ENCODE measurements around the gene TRPM7. TPM values are rescaled to one million over a fixed set of nuclear protein-coding genes. Genes with fewer than 3 reads are reported as not detected.

TRPM7 gene
- total RNA-seq, 1 experiment from 2014 or later, result 8.8 TPM

- DNase-seq (ENCODE audit: low read depth), result no peak
- in situ Hi-C loops (cut with HindIII; ENCODE audit: low pct_unique_long_range_greater_than_20kb, low sequenced_read_pairs), result no loop called here
Measured at GRCh38 chr15:50531163-50531562, 155.4 kb downstream of the TRPM7 start.

GRCh38 chr15:50523851-50524251 is 162.7 kb downstream of the TRPM7 start:
- in situ Hi-C loops (cut with HindIII; ENCODE audit: low pct_unique_long_range_greater_than_20kb, low sequenced_read_pairs), result no loop called here
- DNase-seq (ENCODE audit: low read depth), result no peak

- in situ Hi-C loops (cut with HindIII; ENCODE audit: low pct_unique_long_range_greater_than_20kb, low sequenced_read_pairs), result no loop called here
- DNase-seq (ENCODE audit: low read depth), result no peak
Measured at GRCh38 chr15:50519740-50520425, 166.7 kb downstream of the TRPM7 start.

- in situ Hi-C loops (cut with HindIII; ENCODE audit: low pct_unique_long_range_greater_than_20kb, low sequenced_read_pairs), result no loop called here
- no peak for DNase-seq (ENCODE audit: low read depth)
Measured at GRCh38 chr15:50513001-50513400, 173.6 kb downstream of the TRPM7 start.

Other genes with a start within 250 kb of the TRPM7 start
- not detected in 2 replicates for gene USP50, start 140.1 kb downstream of the TRPM7 start, total RNA-seq (2014; rRNA removed; shearing (Covaris generic); ENCODE audit: low replicate concordance)
- 52.9 and 59.3 TPM in 2 replicates for gene SPPL2A, start 78.9 kb upstream of the TRPM7 start, total RNA-seq (2014; rRNA removed; shearing (Covaris generic); ENCODE audit: low replicate concordance)
- gene AP4E1, start 221.9 kb upstream of the TRPM7 start, total RNA-seq (2014; rRNA removed; shearing (Covaris generic); ENCODE audit: low replicate concordance), result 6.5 and 7.7 TPM in 2 replicates

Measured in Caki2 (cell line).